Naive thymus-derived CD4-positive, alpha-beta T cell (primary cell): ENCODE results near the gene TREH. TPM values are rescaled to one million over a fixed set of nuclear protein-coding genes. Genes with fewer than 3 reads are reported as not detected.

Experiments
- ATAC-seq: fragments of 150-1000 bp; cut with Tn5 transposase; 2 replicates; pipeline ENCODE4 v1.10.0; 2021; ENCODE audit warnings: mild to moderate bottlenecking, moderate library complexity
- CTCF ChIA-PET: fragments of 350-600 bp; sonication (Branson Sonifier 250); formaldehyde crosslinking; loops from one replicate; lab custom pipeline; 2021; ENCODE audit warnings: antibody characterized with exemption; lab: Charles Lee
- POLR2A ChIA-PET: fragments of 350-600 bp; sonication (Branson Sonifier 250); formaldehyde crosslinking; loops from one replicate; lab custom pipeline; 2021; ENCODE audit warnings: antibody characterized with exemption, inconsistent platforms; lab: Charles Lee
- DNase-seq, 9 donors: peaks; one replicate each; pipeline versions ENCODE4 v3.0.0 to v3.0.0-alpha.2; 2020 to 2022; ENCODE audit warnings: mixed read lengths in 1 of 9
- H3K27ac ChIP-seq: one replicate; pipeline ENCODE4 v1.7.0; 2013; ENCODE audit warnings: mild to moderate bottlenecking, low read depth, low read length, moderate library complexity
- H3K27me3 ChIP-seq, 2 donors: one replicate each; pipeline ENCODE4 v1.7.0; 2013; ENCODE audit warnings: low read length in 2 of 2, mild to moderate bottlenecking in 2 of 2, moderate library complexity in 2 of 2; ENCODE audit not compliant: control insufficient read depth in 2 of 2, insufficient read depth in 2 of 2
- H3K36me3 ChIP-seq, 3 experiments: 1 replicate in 2 of 3; 2 replicates in 1 of 3; pipeline ENCODE4 v1.7.0; 2013; ENCODE audit warnings: low read length in 3 of 3, mild to moderate bottlenecking in 3 of 3, moderate library complexity in 1 of 3; ENCODE audit not compliant: insufficient read depth in 3 of 3, control insufficient read depth in 2 of 3
- H3K4me1 ChIP-seq, 2 donors: one replicate each; pipeline ENCODE4 v1.7.0; 2013; ENCODE audit warnings: low read length in 2 of 2, mild to moderate bottlenecking in 2 of 2, moderate library complexity in 1 of 2; ENCODE audit not compliant: control insufficient read depth in 2 of 2, insufficient read depth in 2 of 2
- H3K4me3 ChIP-seq: 2 replicates; pipeline ENCODE4 v1.7.0; 2013; ENCODE audit warnings: mild to moderate bottlenecking, low read length
- H3K9me3 ChIP-seq, 3 experiments: 1 replicate in 2 of 3; 2 replicates in 1 of 3; pipeline ENCODE4 v1.7.0; 2013; ENCODE audit warnings: low read length in 3 of 3; ENCODE audit not compliant: control insufficient read depth in 2 of 3
- H3K27ac Mint-ChIP-seq, 9 donors: one replicate each; pipeline ENCODE4 v1.8.0; 2020 to 2022; ENCODE audit warnings: mixed read lengths in 9 of 9, mild to moderate bottlenecking in 8 of 9, moderate library complexity in 5 of 9, inconsistent platforms in 2 of 9
- H3K27me3 Mint-ChIP-seq, 5 donors: one replicate each; pipeline ENCODE4 v1.8.0; 2021 to 2022; ENCODE audit warnings: mixed read lengths in 5 of 5, mild to moderate bottlenecking in 1 of 5
- H3K36me3 Mint-ChIP-seq, 5 donors: one replicate each; pipeline ENCODE4 v1.8.0; 2020 to 2022; ENCODE audit warnings: mixed read lengths in 5 of 5, mild to moderate bottlenecking in 3 of 5, inconsistent platforms in 1 of 5
- H3K4me1 Mint-ChIP-seq, 7 donors: one replicate each; pipeline ENCODE4 v1.8.0; 2020 to 2022; ENCODE audit warnings: mixed read lengths in 7 of 7, mild to moderate bottlenecking in 3 of 7, inconsistent platforms in 1 of 7
- H3K4me3 Mint-ChIP-seq, 10 donors: one replicate each; pipeline ENCODE4 v1.8.0; 2020 to 2022; ENCODE audit warnings: mild to moderate bottlenecking in 10 of 10, mixed read lengths in 10 of 10, moderate library complexity in 6 of 10, inconsistent platforms in 2 of 10
- H3K9me3 Mint-ChIP-seq, 11 donors: one replicate each; pipeline ENCODE4 v1.8.0; 2020 to 2022; ENCODE audit warnings: mixed read lengths in 11 of 11, mild to moderate bottlenecking in 4 of 11, inconsistent platforms in 1 of 11, moderate library complexity in 1 of 11
- intact Hi-C, 2 donors: fragments of 100-400 bp; cut with micrococcal nuclease; formaldehyde crosslinking; loops; one replicate each; pipeline ENCODE4 v1.15.1; 2023
- polyA plus RNA-seq, 2 donors: library from polyadenylated mRNA; unstranded; fragments of 300-500 nt; fragmentation: Illumina TruSeq; gene quantifications; one replicate each; pipeline ENCODE4 v1.2.3, GENCODE V29; 2021
- total RNA-seq, 6 experiments: library from RNA in 5 of 6; stranded (reverse) in 5 of 6; gene quantifications; 1 replicate in 5 of 6; 2 replicates in 1 of 6; pipeline ENCODE4 v1.2.3 and lab custom pipeline; 2021 to 2026

TREH gene
- total and polyA plus RNA-seq, 7 experiments from 2014 or later = not detected

GRCh38 chr11:118643142-118643994 lies 36.1 kb downstream of the TREH start:
- Histone ChIP-seq H3K4me3 (no peak overlapping the region), H3K9me3 (no peaks in the 10 kb centered on the region), H3K27ac (no peak overlapping the region), H3K36me3 (no peaks in the 10 kb centered on the region), H3K4me1 (no peaks in the 10 kb centered on the region), H3K27me3 (no peaks in the 10 kb centered on the region)
- Mint-ChIP-seq H3K27ac (no peak overlapping the region), H3K4me1 (peaks cover 0 to 2% (median 0%) of the 10 kb centered on the region in 7 donors), H3K27me3 (no peaks in the 10 kb centered on the region), H3K9me3 (peaks cover 0 to 2% (median 0%) of the 10 kb centered on the region in 11 donors), H3K36me3 (peaks cover 0 to 3% (median 0%) of the 10 kb centered on the region in 5 donors), H3K4me3 (no peak overlapping the region)
- intact Hi-C loops = no loop called here
- POLR2A ChIA-PET = interaction anchor here (1.0 kb wide), 1 partner anchor 34 kb away, joined by 3 read pairs; no protein-coding TSS in a partner anchor
- CTCF ChIA-PET = no interaction called here
- no peak for DNase-seq
- ATAC-seq = no peak

GRCh38 chr11:118641397-118642019 lies 37.9 kb downstream of the TREH start:
- no peaks in the 10 kb centered on the region for H3K27me3 Mint-ChIP-seq
- ATAC-seq (no peak), DNase-seq (no peak)
- peaks cover 0 to 3% (median 0%) of the 10 kb centered on the region in 11 donors for H3K9me3 Mint-ChIP-seq
- Histone ChIP-seq H3K36me3 (no peaks in the 10 kb centered on the region), H3K4me1 (no peaks in the 10 kb centered on the region), H3K27ac (no peak overlapping the region), H3K4me3 (no peak overlapping the region), H3K9me3 (no peaks in the 10 kb centered on the region), H3K27me3 (no peaks in the 10 kb centered on the region)
- peak overlapping the region in 1 of 9 donors; percentile 68 for H3K27ac Mint-ChIP-seq
- peaks cover 0 to 3% (median 0%) of the 10 kb centered on the region in 5 donors for H3K36me3 Mint-ChIP-seq
- H3K4me3 Mint-ChIP-seq = peak overlapping the region in 1 of 10 donors; percentile 40
- peaks cover 0 to 2% (median 0%) of the 10 kb centered on the region in 7 donors for H3K4me1 Mint-ChIP-seq
- ChIA-PET CTCF (no interaction called here), POLR2A (interaction anchor here (0.6 kb wide), 1 partner anchor 153 kb away, joined by 3 read pairs; no protein-coding TSS in a partner anchor)
- intact Hi-C loops = no loop called here

GRCh38 chr11:118640332-118641154 lies 38.9 kb downstream of the TREH start:
- peaks cover 0 to 3% (median 0%) of the 10 kb centered on the region in 11 donors for H3K9me3 Mint-ChIP-seq
- DNase-seq (no peak), ATAC-seq (no peak)
- intact Hi-C loops = no loop called here
- Histone ChIP-seq H3K27me3 (no peaks in the 10 kb centered on the region), H3K4me1 (no peaks in the 10 kb centered on the region), H3K4me3 (no peak overlapping the region), H3K9me3 (no peaks in the 10 kb centered on the region), H3K36me3 (no peaks in the 10 kb centered on the region), H3K27ac (no peak overlapping the region)
- POLR2A ChIA-PET = interaction anchor here (1.0 kb wide), 1 partner anchor 26 kb away, joined by 4 read pairs; no protein-coding TSS in a partner anchor
- no peak overlapping the region for H3K4me3 Mint-ChIP-seq
- peaks cover 0 to 3% (median 0%) of the 10 kb centered on the region in 5 donors for H3K36me3 Mint-ChIP-seq
- CTCF ChIA-PET = interaction anchor here (0.7 kb wide), 1 partner anchor 19 kb away, joined by 4 read pairs; no protein-coding TSS in a partner anchor
- peaks cover 0 to 2% (median 0%) of the 10 kb centered on the region in 7 donors for H3K4me1 Mint-ChIP-seq
- no peak overlapping the region for H3K27ac Mint-ChIP-seq
- H3K27me3 Mint-ChIP-seq = peaks cover 0 to 4% (median 0%) of the 10 kb centered on the region in 5 donors

- DNase-seq (no peak), ATAC-seq (no peak)
- Mint-ChIP-seq H3K36me3 (peaks cover 0 to 3% (median 0%) of the 10 kb centered on the region in 5 donors), H3K9me3 (peaks cover 0 to 3% (median 0%) of the 10 kb centered on the region in 11 donors), H3K4me1 (peaks cover 0 to 2% (median 0%) of the 10 kb centered on the region in 7 donors), H3K27ac (no peak overlapping the region), H3K27me3 (peaks cover 0 to 4% (median 0%) of the 10 kb centered on the region in 5 donors), H3K4me3 (no peak overlapping the region)
- Histone ChIP-seq H3K27ac (no peak overlapping the region), H3K4me3 (no peak overlapping the region), H3K27me3 (no peaks in the 10 kb centered on the region), H3K9me3 (no peaks in the 10 kb centered on the region), H3K36me3 (no peaks in the 10 kb centered on the region), H3K4me1 (no peaks in the 10 kb centered on the region)
- intact Hi-C loops = no loop called here
- POLR2A ChIA-PET = interaction anchor here (1.0 kb wide), 1 partner anchor 26 kb away, joined by 4 read pairs; no protein-coding TSS in a partner anchor
- CTCF ChIA-PET = no interaction called here
These were observed 39.6 kb downstream of the TREH start for GRCh38 chr11:118639899-118640298.

GRCh38 chr11:118638726-118639125 lies 40.7 kb downstream of the TREH start:
- Mint-ChIP-seq H3K4me3 (no peak overlapping the region), H3K27me3 (peaks cover 0 to 4% (median 0%) of the 10 kb centered on the region in 5 donors), H3K27ac (no peak overlapping the region), H3K9me3 (peaks cover 0 to 3% (median 0%) of the 10 kb centered on the region in 11 donors), H3K36me3 (no peaks in the 10 kb centered on the region), H3K4me1 (peaks cover 0 to 8% (median 0%) of the 10 kb centered on the region in 7 donors)
- Histone ChIP-seq H3K4me1 (no peaks in the 10 kb centered on the region), H3K9me3 (no peaks in the 10 kb centered on the region), H3K4me3 (no peak overlapping the region), H3K27ac (no peak overlapping the region), H3K27me3 (no peaks in the 10 kb centered on the region), H3K36me3 (no peaks in the 10 kb centered on the region)
- POLR2A ChIA-PET = no interaction called here
- DNase-seq (no peak), ATAC-seq (no peak)
- intact Hi-C loops = no loop called here
- CTCF ChIA-PET = no interaction called here
